ENCODE measurements around the gene RIOK2.
A peak's percentile ranks its signal among the peaks of the same experiment; 100 is the strongest.
"Not testable (repeated sequence)": the region's sequence is repeated elsewhere in the genome, so short reads cannot be mapped to it uniquely, and the experiment has no call there.

The RIOK2 gene

GRCh38 chr5:97179457-97179856 lies 3.6 kb downstream of the RIOK2 start:
- DNase-seq; intact Hi-C loops (cut with DNase I): not testable (repeated sequence)

- intact Hi-C loops (cut with DNase I) = no loop called here
- no peak for DNase-seq
These were observed 10.8 kb downstream of the RIOK2 start for GRCh38 chr5:97172227-97172626.

GRCh38 chr5:97171703-97172102 lies 11.3 kb downstream of the RIOK2 start:
- intact Hi-C loops (cut with DNase I) = no loop called here
- DNase-seq = no peak

- intact Hi-C loops (cut with DNase I) = loop anchor here (10.0 kb wide), 1 partner anchor 553 kb away; no protein-coding TSS in a partner anchor
- no peak for DNase-seq
These were observed 15.6 kb downstream of the RIOK2 start for GRCh38 chr5:97167435-97167834.

- intact Hi-C loops (cut with DNase I) = loop anchor here (10.0 kb wide), 1 partner anchor 551 kb away; no protein-coding TSS in a partner anchor
- no peak for DNase-seq
These were observed 17.3 kb downstream of the RIOK2 start for GRCh38 chr5:97165726-97166125.

GRCh38 chr5:97164846-97165245 lies 18.2 kb downstream of the RIOK2 start:
- no peak for DNase-seq
- intact Hi-C loops (cut with DNase I) = loop anchor here (5.0 to 10.0 kb wide), 3 partner anchors 298 to 550 kb away; no protein-coding TSS in a partner anchor

GRCh38 chr5:97163790-97164285 lies 19.2 kb downstream of the RIOK2 start:
- intact Hi-C loops (cut with DNase I) = loop anchor here (5.0 to 10.0 kb wide), 3 partner anchors 297 to 549 kb away; no protein-coding TSS in a partner anchor

GRCh38 chr5:97163360-97163764 lies 19.7 kb downstream of the RIOK2 start:
- intact Hi-C loops (cut with DNase I) = loop anchor here (5.0 to 10.0 kb wide), 3 partner anchors 296 to 549 kb away; no protein-coding TSS in a partner anchor
- no peak for DNase-seq

More at GRCh38 chr5:97163790-97164285, 19.2 kb downstream of the RIOK2 start:
- no peak for DNase-seq

GRCh38 chr5:97162045-97162444 lies 21.0 kb downstream of the RIOK2 start:
- DNase-seq = peak in 39 of 42 donors; percentile 17 to 91 (median 72)
- intact Hi-C loops (cut with DNase I) = loop anchor here (5.0 to 10.0 kb wide), 3 partner anchors 295 to 547 kb away; no protein-coding TSS in a partner anchor

GRCh38 chr5:97157689-97158088 lies 25.4 kb downstream of the RIOK2 start:
- intact Hi-C loops (cut with DNase I) = no loop called here
- DNase-seq = no peak

- intact Hi-C loops (cut with DNase I) = no loop called here
- no peak for DNase-seq
These were observed 31.7 kb downstream of the RIOK2 start for GRCh38 chr5:97151370-97151769.

GRCh38 chr5:97150401-97150800 lies 32.6 kb downstream of the RIOK2 start:
- no peak for DNase-seq
- intact Hi-C loops (cut with DNase I) = no loop called here

- no peak for DNase-seq
- intact Hi-C loops (cut with DNase I) = loop anchor here (10.0 kb wide), 1 partner anchor 145 kb away; no protein-coding TSS in a partner anchor
These were observed 33.3 kb downstream of the RIOK2 start for GRCh38 chr5:97149709-97150108.

- intact Hi-C loops (cut with DNase I) = loop anchor here (10.0 kb wide), 1 partner anchor 143 kb away; no protein-coding TSS in a partner anchor
- DNase-seq = no peak
These were observed 34.8 kb downstream of the RIOK2 start for GRCh38 chr5:97148288-97148687.

- no peak for DNase-seq
- intact Hi-C loops (cut with DNase I) = loop anchor here (5.0 to 10.0 kb wide), 2 partner anchors 139 to 206 kb away; partner anchors contain the start of gene LNPEP
These were observed 39.3 kb downstream of the RIOK2 start for GRCh38 chr5:97143704-97144103.

- DNase-seq = peak; percentile 18 to 84 (median 64)
- intact Hi-C loops (cut with DNase I) = loop anchor here (5.0 to 10.0 kb wide), 2 partner anchors 138 to 205 kb away; partner anchors contain the start of gene LNPEP
These were observed 40.4 kb downstream of the RIOK2 start, which contains the start of gene LIX1 for GRCh38 chr5:97142521-97143254. LIX1 (minus strand) TSS chr5:97142611; CDS start chr5:97142576, 35 bp downstream.

GRCh38 chr5:97141539-97141938 lies 41.5 kb downstream of the RIOK2 start:
- intact Hi-C loops (cut with DNase I) = loop anchor here (5.0 to 10.0 kb wide), 2 partner anchors 137 to 204 kb away; partner anchors contain the start of gene LNPEP
- DNase-seq = no peak

GRCh38 chr5:97141031-97141430 lies 42.0 kb downstream of the RIOK2 start:
- intact Hi-C loops (cut with DNase I) = loop anchor here (5.0 to 10.0 kb wide), 2 partner anchors 136 to 204 kb away; partner anchors contain the start of gene LNPEP

GRCh38 chr5:97140250-97140649 lies 42.8 kb downstream of the RIOK2 start:
- intact Hi-C loops (cut with DNase I) = loop anchor here (5.0 to 10.0 kb wide), 2 partner anchors 135 to 203 kb away; partner anchors contain the start of gene LNPEP
- DNase-seq = peak in 10 of 42 donors; percentile 9 to 56 (median 30)

More at GRCh38 chr5:97141031-97141430, 42.0 kb downstream of the RIOK2 start:
- DNase-seq = no peak

GRCh38 chr5:97136475-97136874 lies 46.6 kb downstream of the RIOK2 start:
- no peak for DNase-seq
- intact Hi-C loops (cut with DNase I) = no loop called here
